H9 (cell line): ENCODE measurements around the gene ANKH. TPM values are rescaled to one million over a fixed set of nuclear protein-coding genes. Genes with fewer than 3 reads are reported as not detected.
"Not testable (repeated sequence)": the region's sequence is repeated elsewhere in the genome, so short reads cannot be mapped to it uniquely, and the experiment has no call there.

Experiments
- DNase-seq: peaks from one replicate; pipeline ENCODE4 v3.0.0-alpha.2; 2017
- H2AFZ ChIP-seq: one replicate; pipeline ENCODE4 v1.6.1; 2013; ENCODE audit warnings: mild to moderate bottlenecking, low read length, control low read depth, moderate library complexity
- H2AK5ac ChIP-seq: 2 replicates; pipeline ENCODE4 v1.6.1; 2013; ENCODE audit warnings: low read length, control low read depth, mixed read lengths; ENCODE audit not compliant: insufficient read length
- H2BK120ac ChIP-seq: one replicate; pipeline ENCODE4 v1.6.1; 2013; ENCODE audit warnings: low read depth, mild to moderate bottlenecking, low read length, control low read depth, inconsistent platforms; ENCODE audit not compliant: poor library complexity, severe bottlenecking
- H2BK12ac ChIP-seq: 2 replicates; pipeline ENCODE4 v1.6.1; 2013; ENCODE audit warnings: low read length, control low read depth, mixed read lengths, low read depth; ENCODE audit not compliant: insufficient read length
- H2BK15ac ChIP-seq: 2 replicates; pipeline ENCODE4 v1.6.1; 2013; ENCODE audit warnings: low read depth, low read length, control low read depth
- H2BK20ac ChIP-seq: one replicate; pipeline ENCODE4 v1.6.1; 2013; ENCODE audit warnings: low read depth, mild to moderate bottlenecking, low read length, control low read depth, inconsistent platforms; ENCODE audit not compliant: poor library complexity, severe bottlenecking
- H2BK5ac ChIP-seq: 2 replicates; pipeline ENCODE4 v1.6.1; 2013; ENCODE audit warnings: low read length, control low read depth, mixed read lengths; ENCODE audit not compliant: insufficient read length
- H3K14ac ChIP-seq: 2 replicates; pipeline ENCODE4 v1.6.1; 2013; ENCODE audit warnings: low read length, control low read depth; ENCODE audit not compliant: insufficient read depth
- H3K18ac ChIP-seq: 2 replicates; pipeline ENCODE4 v1.6.1; 2013; ENCODE audit warnings: low read depth, mild to moderate bottlenecking, mixed read lengths, low read length, control low read depth; ENCODE audit not compliant: insufficient read length
- H3K23ac ChIP-seq: 2 replicates; pipeline ENCODE4 v1.6.1; 2013; ENCODE audit warnings: low read length, control low read depth, mixed read lengths, low read depth; ENCODE audit not compliant: insufficient read length
- H3K23me2 ChIP-seq: 2 replicates; pipeline ENCODE4 v1.6.1; 2013; ENCODE audit warnings: low read depth, mild to moderate bottlenecking, mixed read lengths, low read length, control low read depth; ENCODE audit not compliant: insufficient read length, poor library complexity, severe bottlenecking
- H3K27ac ChIP-seq: 2 replicates; pipeline ENCODE4 v1.5.1; 2013; ENCODE audit warnings: low read length, control low read depth, mixed read lengths, low read depth; ENCODE audit not compliant: insufficient read length
- H3K27me3 ChIP-seq: 2 replicates; pipeline ENCODE4 v1.6.1; 2013; ENCODE audit warnings: low read length, control low read depth, inconsistent platforms; ENCODE audit not compliant: insufficient read depth
- H3K4ac ChIP-seq: 2 replicates; pipeline ENCODE4 v1.6.1; 2013; ENCODE audit warnings: low read depth, mild to moderate bottlenecking, control low read depth, inconsistent platforms, low read length, moderate library complexity
- H3K4me1 ChIP-seq: 2 replicates; pipeline ENCODE4 v1.6.1; 2013; ENCODE audit warnings: low read length, control low read depth, inconsistent platforms; ENCODE audit not compliant: insufficient read depth
- H3K4me2 ChIP-seq: 2 replicates; pipeline ENCODE4 v1.6.1; 2013; ENCODE audit warnings: low read length, control low read depth, mixed read lengths; ENCODE audit not compliant: insufficient read length, insufficient read depth
- H3K56ac ChIP-seq: 2 replicates; pipeline ENCODE4 v1.6.1; 2013; ENCODE audit warnings: low read depth, mild to moderate bottlenecking, mixed read lengths, low read length, control low read depth; ENCODE audit not compliant: insufficient read length
- H3K79me1 ChIP-seq: 2 replicates; pipeline ENCODE4 v1.6.1; 2013; ENCODE audit warnings: low read depth, mild to moderate bottlenecking, moderate library complexity, low read length, control low read depth, inconsistent platforms; ENCODE audit not compliant: insufficient read depth, poor library complexity, severe bottlenecking
- H3K79me2 ChIP-seq: 2 replicates; pipeline ENCODE4 v1.6.1; 2013; ENCODE audit warnings: low read length, control low read depth, inconsistent platforms; ENCODE audit not compliant: insufficient read depth
- H3K9ac ChIP-seq: 2 replicates; pipeline ENCODE4 v1.6.1; 2013; ENCODE audit warnings: low read length, control low read depth, mixed read lengths; ENCODE audit not compliant: insufficient read length; ENCODE audit errors: extremely low read depth
- H3K9me3 ChIP-seq: one replicate; pipeline ENCODE4 v1.6.1; 2013; ENCODE audit warnings: low read depth, low read length, inconsistent platforms; ENCODE audit not compliant: control insufficient read depth
- H3T11ph ChIP-seq: one replicate; pipeline ENCODE4 v1.6.1; 2013; ENCODE audit warnings: mild to moderate bottlenecking, low read length, control low read depth, inconsistent platforms
- H4K20me1 ChIP-seq: one replicate; pipeline ENCODE4 v1.6.1; 2013; ENCODE audit not compliant: control insufficient read depth, insufficient read length, insufficient read depth
- H4K5ac ChIP-seq: 2 replicates; pipeline ENCODE4 v1.6.1; 2013; ENCODE audit warnings: low read depth, mild to moderate bottlenecking, mixed read lengths, low read length, control low read depth; ENCODE audit not compliant: insufficient read length
- H4K8ac ChIP-seq: replicated peaks from 2 replicates; pipeline ENCODE4 v1.6.1; 2013; ENCODE audit warnings: low read length, control low read depth, mixed read lengths, low read depth; ENCODE audit not compliant: insufficient read length
- H4K91ac ChIP-seq: 2 replicates; pipeline ENCODE4 v1.6.1; 2013; ENCODE audit warnings: low read depth, mild to moderate bottlenecking, moderate library complexity, mixed read lengths, low read length, control low read depth; ENCODE audit not compliant: insufficient read length
- H3K27ac Mint-ChIP-seq, 3 experiments: 2 replicates in 2 of 3; 3 replicates in 1 of 3; pipeline ENCODE4 v1.8.0; 2020 to 2021; ENCODE audit warnings: mixed read lengths in 3 of 3, mild to moderate bottlenecking in 1 of 3, moderate library complexity in 1 of 3
- H3K27me3 Mint-ChIP-seq: 2 replicates; pipeline ENCODE4 v1.8.0; 2021; ENCODE audit warnings: low read depth, mild to moderate bottlenecking, moderate library complexity, mixed read lengths
- H3K36me3 Mint-ChIP-seq, 3 experiments: 2 replicates in 2 of 3; 3 replicates in 1 of 3; pipeline ENCODE4 v1.8.0; 2020 to 2021; ENCODE audit warnings: low read depth in 3 of 3, mixed read lengths in 3 of 3; ENCODE audit not compliant: insufficient read depth in 1 of 3
- H3K4me1 Mint-ChIP-seq, 2 experiments: 2 replicates each; pipeline ENCODE4 v1.8.0; 2020; ENCODE audit warnings: mixed read lengths in 2 of 2
- H3K4me3 Mint-ChIP-seq, 2 experiments: 2 replicates in 1 of 2; 3 replicates in 1 of 2; pipeline ENCODE4 v1.8.0; 2020 to 2021; ENCODE audit warnings: mild to moderate bottlenecking in 2 of 2, mixed read lengths in 2 of 2, moderate library complexity in 1 of 2
- H3K9me3 Mint-ChIP-seq, 2 experiments: 2 replicates in 1 of 2; 3 replicates in 1 of 2; pipeline ENCODE4 v1.8.0; 2020; ENCODE audit warnings: mild to moderate bottlenecking in 2 of 2, mixed read lengths in 2 of 2, moderate library complexity in 1 of 2
- CTCF ChIP-seq: fragments of 200-600 bp; sonication (generic); conservative IDR thresholded peaks from 3 replicates; pipeline ENCODE4 v1.8.0; 2021; ENCODE audit warnings: antibody characterized with exemption, mild to moderate bottlenecking
- WGBS: extraction: QIAGEN DNeasy Blood & Tissue Kit; methylation state at CpG from one replicate; pipeline ENCODE4 v1.1.7; 2013; ENCODE audit warnings: missing lambda C conversion rate, low lambda C conversion rate, mixed read lengths; ENCODE audit not compliant: insufficient read length; ENCODE audit errors: extremely low coverage; 5-methylcytosine and 5-hydroxymethylcytosine counted together
- total RNA-seq: library from RNA; stranded (reverse); gene quantifications from 2 replicates; pipeline ENCODE4 v1.2.1, GENCODE V29; 2021

ANKH gene
- total RNA-seq, 1 experiment from 2014 or later: 9.6 TPM

- Histone ChIP-seq H3K27ac (no peak overlapping the region), H3K18ac (no peak overlapping the region), H2BK20ac (no peak overlapping the region), H2AFZ (no peak overlapping the region), H3T11ph (no peak overlapping the region), H3K9me3 (no peaks in the 10 kb centered on the region), H2BK15ac (no peak overlapping the region), H3K23me2 (no peaks in the 10 kb centered on the region), H2BK5ac (no peak overlapping the region), H3K27me3 (no peaks in the 10 kb centered on the region), H2BK12ac (no peak overlapping the region), H3K9ac (no peak overlapping the region), H4K8ac (no peak overlapping the region), H3K4ac (no peak overlapping the region), H3K79me2 (no peaks in the 10 kb centered on the region), H4K20me1 (no peaks in the 10 kb centered on the region), H4K91ac (no peak overlapping the region), H3K23ac (no peak overlapping the region), H2AK5ac (no peak overlapping the region), H3K4me2 (peak overlapping the region; percentile 1), H2BK120ac (no peak overlapping the region), H3K79me1 (no peaks in the 10 kb centered on the region), H3K56ac (no peak overlapping the region), H3K14ac (no peak overlapping the region), H3K4me1 (no peaks in the 10 kb centered on the region; the same call in none of the 2 replicates), H4K5ac (no peak overlapping the region)
- TF ChIP-seq CTCF: no peak
- Mint-ChIP-seq H3K27ac (no peak overlapping the region), H3K4me3 (no peak overlapping the region), H3K9me3 (no peaks in the 10 kb centered on the region; a peak in 1 of 5 replicates), H3K27me3 (no peaks in the 10 kb centered on the region), H3K36me3 (no peaks in the 10 kb centered on the region), H3K4me1 (peaks cover 29 to 32% of the 10 kb centered on the region in 2 experiments)
- whole genome bisulfite sequencing: no CpG with 5 or more reads among the region's 14 CpGs
- no peak for DNase-seq
These were observed 21.9 kb downstream of the ANKH start for GRCh38 chr5:14849516-14850294.

- not testable (repeated sequence) for H3K27me3 ChIP-seq, H4K20me1 ChIP-seq, H3K79me1 ChIP-seq, H3K4me2 ChIP-seq, H2BK5ac ChIP-seq, H3K14ac ChIP-seq, H3K27me3 Mint-ChIP-seq, H2BK20ac ChIP-seq, H3T11ph ChIP-seq, H3K9ac ChIP-seq, DNase-seq, H4K5ac ChIP-seq, H4K8ac ChIP-seq, H3K36me3 Mint-ChIP-seq, H2AFZ ChIP-seq, H3K56ac ChIP-seq, H2BK12ac ChIP-seq, H3K27ac ChIP-seq, H3K18ac ChIP-seq, H3K4me3 Mint-ChIP-seq, H3K79me2 ChIP-seq, H3K23me2 ChIP-seq, H3K4me1 ChIP-seq, H3K4ac ChIP-seq, H2AK5ac ChIP-seq, H4K91ac ChIP-seq, H3K27ac Mint-ChIP-seq, H2BK15ac ChIP-seq, H3K9me3 Mint-ChIP-seq, H2BK120ac ChIP-seq, H3K23ac ChIP-seq, H3K9me3 ChIP-seq
- peaks cover 31 to 33% of the 10 kb centered on the region in 2 experiments for H3K4me1 Mint-ChIP-seq
- no CpG with 5 or more reads among the region's 3 CpGs for WGBS
These were observed 22.6 kb downstream of the ANKH start for GRCh38 chr5:14848942-14849341.
